NB4 (cell line): ENCODE measurements around the gene CAMTA1.

Experiments used
- DNase-seq: peaks from one replicate; pipeline ENCODE4 v3.0.0; 2010; ENCODE audit warnings: low read depth
- H3K4me3 ChIP-seq: one replicate; pipeline ENCODE4 v1.5.1; 2011; ENCODE audit warnings: mild to moderate bottlenecking, low read depth, low read length, moderate library complexity
- MYC ChIP-seq: IDR thresholded peaks from 2 replicates; pipeline ENCODE4 v1.6.1; 2011; ENCODE audit warnings: low read depth, low read length
- POLR2A ChIP-seq: IDR thresholded peaks from 2 replicates; pipeline ENCODE4 v1.6.1; 2011; ENCODE audit warnings: mild to moderate bottlenecking; ENCODE audit not compliant: insufficient read length; ENCODE audit errors: extremely low read depth
- TF ChIP-seq, protein P1 (sequence below): IDR thresholded peaks from one replicate; pipeline ENCODE4 v1.5.1; 2012; ENCODE audit warnings: low read depth, low read length
- TF ChIP-seq, protein P2 (sequence below): IDR thresholded peaks from 2 replicates; pipeline ENCODE4 v1.6.1; 2011; ENCODE audit warnings: low read depth, low read length

Gene CAMTA1

DNA sequence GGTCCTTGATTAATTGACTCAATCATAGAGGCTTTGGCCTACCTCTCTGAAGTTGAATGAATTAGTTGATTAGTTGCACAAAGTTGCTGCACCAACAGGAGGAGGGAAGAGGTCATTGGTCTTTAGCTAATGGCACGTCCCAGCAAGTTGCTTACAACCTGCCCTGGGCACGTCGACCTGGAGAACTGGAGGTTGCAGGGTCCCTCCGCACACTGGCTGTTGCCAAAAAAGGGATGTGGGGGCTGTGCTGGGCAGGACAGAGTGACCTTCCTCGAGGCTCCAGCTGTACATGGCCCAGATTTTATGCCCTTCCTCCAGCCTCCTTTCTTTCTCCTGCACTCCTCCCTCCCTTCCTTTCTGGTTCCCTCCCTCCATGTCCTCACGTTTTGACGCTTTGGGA is 755.6 kb downstream of the CAMTA1 start:
- no peak for TF ChIP-seq MYC
- TF ChIP-seq, protein P1, sequence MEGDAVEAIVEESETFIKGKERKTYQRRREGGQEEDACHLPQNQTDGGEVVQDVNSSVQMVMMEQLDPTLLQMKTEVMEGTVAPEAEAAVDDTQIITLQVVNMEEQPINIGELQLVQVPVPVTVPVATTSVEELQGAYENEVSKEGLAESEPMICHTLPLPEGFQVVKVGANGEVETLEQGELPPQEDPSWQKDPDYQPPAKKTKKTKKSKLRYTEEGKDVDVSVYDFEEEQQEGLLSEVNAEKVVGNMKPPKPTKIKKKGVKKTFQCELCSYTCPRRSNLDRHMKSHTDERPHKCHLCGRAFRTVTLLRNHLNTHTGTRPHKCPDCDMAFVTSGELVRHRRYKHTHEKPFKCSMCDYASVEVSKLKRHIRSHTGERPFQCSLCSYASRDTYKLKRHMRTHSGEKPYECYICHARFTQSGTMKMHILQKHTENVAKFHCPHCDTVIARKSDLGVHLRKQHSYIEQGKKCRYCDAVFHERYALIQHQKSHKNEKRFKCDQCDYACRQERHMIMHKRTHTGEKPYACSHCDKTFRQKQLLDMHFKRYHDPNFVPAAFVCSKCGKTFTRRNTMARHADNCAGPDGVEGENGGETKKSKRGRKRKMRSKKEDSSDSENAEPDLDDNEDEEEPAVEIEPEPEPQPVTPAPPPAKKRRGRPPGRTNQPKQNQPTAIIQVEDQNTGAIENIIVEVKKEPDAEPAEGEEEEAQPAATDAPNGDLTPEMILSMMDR, result no peak
- no peak for DNase-seq
- no peak overlapping the region for H3K4me3 ChIP-seq

DNA sequence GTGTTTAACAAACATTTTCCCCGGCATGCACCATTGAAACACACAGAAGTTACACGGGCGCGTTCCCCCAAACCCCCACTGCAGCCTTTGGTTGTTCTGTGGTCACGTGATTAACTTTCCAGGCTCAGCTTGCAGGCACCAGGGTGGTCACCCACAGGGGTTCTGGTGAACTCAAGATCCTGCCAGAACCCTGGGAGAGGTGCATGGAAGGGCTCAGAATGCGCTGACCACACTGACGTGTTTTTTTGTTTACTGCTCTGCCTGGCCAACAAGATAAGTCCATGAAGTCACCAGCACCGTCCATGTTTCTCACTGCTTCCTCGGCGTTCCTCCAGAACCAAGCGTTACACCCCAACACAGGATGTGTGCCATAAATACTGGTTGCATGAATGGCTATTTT is 756.4 kb downstream of the CAMTA1 start:
- H3K4me3 ChIP-seq, result no peak overlapping the region
- DNase-seq, result no peak
- TF ChIP-seq, protein P2, sequence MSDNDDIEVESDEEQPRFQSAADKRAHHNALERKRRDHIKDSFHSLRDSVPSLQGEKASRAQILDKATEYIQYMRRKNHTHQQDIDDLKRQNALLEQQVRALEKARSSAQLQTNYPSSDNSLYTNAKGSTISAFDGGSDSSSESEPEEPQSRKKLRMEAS, result no peak
- TF ChIP-seq MYC (no peak), POLR2A (no peak)
- TF ChIP-seq, protein P1, result no peak

DNA sequence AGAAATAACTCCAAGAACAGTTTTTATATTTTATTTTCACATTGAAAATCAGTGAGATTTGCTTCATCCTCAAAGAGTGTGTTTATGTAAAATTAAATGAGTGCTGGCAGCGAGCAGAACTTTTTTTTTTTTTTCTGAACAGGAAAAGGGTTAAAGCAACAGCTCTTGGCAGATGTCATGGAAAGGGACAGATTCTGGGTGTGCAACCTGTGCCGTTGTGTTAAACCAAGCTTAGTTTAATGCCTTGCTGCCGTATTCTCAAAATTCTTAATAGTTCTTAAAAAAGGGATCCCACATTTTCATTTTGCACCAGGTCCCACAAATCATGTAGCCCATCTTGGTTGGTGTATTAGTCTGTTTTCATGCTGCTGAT is 758.5 kb downstream of the CAMTA1 start:
- no peak for DNase-seq
- TF ChIP-seq, protein P2, result no peak
- TF ChIP-seq MYC, result no peak
- TF ChIP-seq, protein P1, result no peak
- no peak for TF ChIP-seq POLR2A
- H3K4me3 ChIP-seq, result no peak overlapping the region

DNA sequence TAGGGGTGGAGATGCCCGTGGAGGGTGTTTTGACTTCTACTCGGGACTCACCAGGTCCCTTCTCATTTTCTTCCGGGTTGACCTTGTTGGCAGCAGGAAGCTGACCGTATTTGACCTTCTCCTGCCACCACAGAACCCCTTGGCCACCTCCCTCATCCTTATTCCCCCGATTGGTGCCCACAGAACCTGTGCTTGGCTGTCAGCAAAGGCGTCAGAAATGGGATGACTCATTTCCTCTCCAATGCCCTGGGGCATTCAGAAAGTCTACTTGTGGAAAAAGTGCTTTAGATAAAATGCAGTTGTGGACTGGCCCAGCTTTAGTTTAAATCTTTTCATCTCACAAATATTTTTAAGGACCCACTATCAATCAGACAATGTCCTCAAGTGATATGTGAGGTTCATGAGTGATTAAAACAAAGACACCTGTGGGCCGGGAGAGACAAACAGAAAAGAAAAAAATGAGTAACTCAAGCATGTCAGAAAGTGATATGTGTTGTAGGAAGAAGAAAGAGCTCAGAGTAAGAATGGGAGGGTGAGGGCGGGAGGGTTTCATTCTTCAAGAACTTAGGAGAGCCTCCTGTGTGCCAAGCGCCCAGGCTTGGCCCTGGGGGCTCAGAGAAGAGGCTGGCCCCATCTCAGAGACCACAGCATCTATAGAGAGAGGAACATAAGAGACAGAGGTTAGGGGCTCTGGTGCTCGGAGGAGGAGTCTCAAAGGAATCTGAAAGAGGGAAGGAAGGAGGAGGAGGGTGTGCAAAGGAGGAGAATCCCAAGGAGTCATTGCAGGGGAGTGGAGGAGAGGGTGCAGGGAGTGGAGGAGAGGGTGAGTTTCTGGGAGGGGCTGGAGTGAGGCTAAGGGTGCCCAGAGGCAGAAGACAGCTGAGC is 764.3 kb downstream of the CAMTA1 start:
- TF ChIP-seq, protein P1, result no peak
- TF ChIP-seq MYC, result no peak
- TF ChIP-seq POLR2A, result no peak
- no peak overlapping the region for H3K4me3 ChIP-seq
- DNase-seq, result peak; percentile 82

DNA sequence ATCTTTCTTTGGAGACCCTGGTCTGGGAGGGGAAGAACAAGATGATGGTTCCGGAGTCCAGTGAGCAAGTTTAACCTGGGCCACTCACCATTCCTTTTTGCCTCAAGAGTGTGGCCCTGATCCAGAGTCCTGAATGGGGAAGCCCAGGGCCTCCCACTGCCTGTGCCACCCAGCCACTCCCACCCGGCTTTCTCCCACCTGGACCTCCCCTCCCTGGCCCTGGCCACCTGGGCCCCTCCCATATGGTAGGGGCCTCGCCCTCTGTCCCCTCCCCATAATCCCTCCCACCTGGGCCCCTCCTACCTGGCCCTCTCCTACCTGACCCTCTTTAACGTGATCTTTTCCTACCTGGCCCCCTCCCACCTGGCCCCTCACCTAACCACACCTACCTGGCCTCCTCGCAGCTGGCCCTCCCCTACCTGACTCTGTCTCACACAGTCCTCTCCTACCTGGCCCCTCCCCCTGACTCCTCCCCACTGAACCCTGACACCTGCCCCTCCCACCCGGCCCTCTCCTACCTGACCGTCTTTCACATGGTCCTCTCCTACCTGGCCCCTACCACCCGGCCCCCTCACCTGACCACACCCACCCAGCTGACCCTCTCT is 765.1 kb downstream of the CAMTA1 start:
- DNase-seq, result no peak
- H3K4me3 ChIP-seq, result no peak overlapping the region
- TF ChIP-seq MYC (no peak), POLR2A (no peak)
- TF ChIP-seq, protein P2, result no peak
- TF ChIP-seq, protein P1, result no peak

DNA sequence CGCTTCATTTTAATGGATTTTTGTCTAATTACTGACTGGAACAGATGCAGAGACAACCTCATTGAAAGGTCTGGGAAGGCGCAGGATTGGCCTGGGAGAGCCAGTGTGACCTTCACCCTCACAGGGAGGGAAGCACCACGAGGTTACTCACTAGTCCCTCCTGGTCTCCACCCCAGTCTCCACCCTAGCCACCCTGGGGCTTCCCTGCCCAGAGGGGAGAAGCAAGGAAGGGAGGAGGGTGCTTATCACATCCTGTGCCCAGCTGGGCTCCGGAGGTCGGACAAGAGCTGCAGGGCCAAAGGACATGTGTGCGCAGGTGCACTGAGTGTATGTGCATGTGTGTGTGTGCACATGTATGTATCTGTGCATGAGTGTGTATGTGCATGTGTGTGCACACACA is 765.7 kb downstream of the CAMTA1 start:
- H3K4me3 ChIP-seq, result no peak overlapping the region
- no peak for DNase-seq
- TF ChIP-seq POLR2A (no peak), MYC (no peak)
- TF ChIP-seq, protein P2, result no peak
- TF ChIP-seq, protein P1, result no peak
